Pons (tissue), 1 donor: Measurements from ENCODE around the gene KAT14.
"Not testable (repeated sequence)": the region's sequence is repeated elsewhere in the genome, so short reads cannot be mapped to it uniquely, and the experiment has no call there.

Source experiments
- DNase-seq: peaks from one replicate; pipeline ENCODE4 v3.0.0-alpha.2; 2016; ENCODE audit warnings: low spot score

The KAT14 gene

GRCh38 chr20:18154342-18154741 is 16.7 kb downstream of the KAT14 start:
- DNase-seq: no peak

- DNase-seq: no peak
Measured at GRCh38 chr20:18156045-18156444, 18.4 kb downstream of the KAT14 start.

GRCh38 chr20:18164356-18164755 is 26.7 kb downstream of the KAT14 start:
- DNase-seq: no peak

- DNase-seq: no peak
Measured at GRCh38 chr20:18165553-18165952, 27.9 kb downstream of the KAT14 start.

GRCh38 chr20:18166241-18166881 is 28.7 kb downstream of the KAT14 start:
- no peak for DNase-seq

GRCh38 chr20:18166950-18167349 is 29.3 kb downstream of the KAT14 start:
- DNase-seq: no peak

- no peak for DNase-seq
Measured at GRCh38 chr20:18172379-18172778, 34.7 kb downstream of the KAT14 start.

- DNase-seq: no peak
Measured at GRCh38 chr20:18174906-18175683, 37.4 kb downstream of the KAT14 start.

GRCh38 chr20:18176318-18176785 is 38.7 kb downstream of the KAT14 start:
- DNase-seq: no peak

- not testable (repeated sequence) for DNase-seq
Measured at GRCh38 chr20:18180366-18180765, 42.7 kb downstream of the KAT14 start.

GRCh38 chr20:18180815-18181214 is 43.2 kb downstream of the KAT14 start:
- no peak for DNase-seq

GRCh38 chr20:18187020-18187419 is 49.4 kb downstream of the KAT14 start:
- no peak for DNase-seq

- DNase-seq: no peak
Measured at GRCh38 chr20:18188434-18188833, 50.8 kb downstream of the KAT14 start.

GRCh38 chr20:18190338-18191233 is 52.9 kb downstream of the KAT14 start:
- DNase-seq: no peak

- no peak for DNase-seq
Measured at GRCh38 chr20:18191306-18191705, 53.6 kb downstream of the KAT14 start.

GRCh38 chr20:18194461-18194860 is 56.8 kb downstream of the KAT14 start:
- DNase-seq: not testable (repeated sequence)

- no peak for DNase-seq
Measured at GRCh38 chr20:18195931-18196330, 58.3 kb downstream of the KAT14 start.

GRCh38 chr20:18197382-18198070 is 59.9 kb downstream of the KAT14 start:
- no peak for DNase-seq

- DNase-seq: no peak
Measured at GRCh38 chr20:18202966-18203365, 65.3 kb downstream of the KAT14 start.

- DNase-seq: not testable (repeated sequence)
Measured at GRCh38 chr20:18203700-18204099, 66.0 kb downstream of the KAT14 start.

GRCh38 chr20:18213002-18213401 is 75.3 kb downstream of the KAT14 start:
- DNase-seq: no peak

- no peak for DNase-seq
Measured at GRCh38 chr20:18215566-18215965, 77.9 kb downstream of the KAT14 start.
